Stimulated activated CD4-positive, alpha-beta T cell treated with anti-CD3 and anti-CD28 coated beads, Interleukin-4, amount 100 ng/mL, for 4 hours (primary cell): ENCODE results near the gene DNAH10.

Experiments used
- DNase-seq, 2 experiments: peaks; one replicate each; pipeline ENCODE4 v3.0.0-alpha.2; 2020

The DNAH10 gene

DNA sequence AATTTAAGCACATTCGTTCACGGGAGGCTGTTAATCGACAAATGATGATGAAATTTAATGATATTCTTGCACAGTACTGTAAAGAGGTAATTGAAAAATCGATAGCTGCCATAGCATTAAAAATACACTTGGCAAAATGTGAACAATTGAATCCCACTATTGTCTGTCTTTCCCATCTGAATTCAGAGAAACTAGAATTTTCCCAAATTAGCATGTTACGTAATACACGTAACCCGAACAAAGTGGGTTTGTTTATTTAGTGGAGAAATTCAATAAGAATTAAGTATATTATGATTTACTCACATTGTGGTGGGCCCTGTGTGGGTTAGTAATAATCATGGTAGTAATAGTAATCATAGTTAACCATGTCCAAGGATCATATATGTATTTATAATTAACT lies 31.9 kb downstream of the DNAH10 start:
- DNase-seq, result no peak

DNA sequence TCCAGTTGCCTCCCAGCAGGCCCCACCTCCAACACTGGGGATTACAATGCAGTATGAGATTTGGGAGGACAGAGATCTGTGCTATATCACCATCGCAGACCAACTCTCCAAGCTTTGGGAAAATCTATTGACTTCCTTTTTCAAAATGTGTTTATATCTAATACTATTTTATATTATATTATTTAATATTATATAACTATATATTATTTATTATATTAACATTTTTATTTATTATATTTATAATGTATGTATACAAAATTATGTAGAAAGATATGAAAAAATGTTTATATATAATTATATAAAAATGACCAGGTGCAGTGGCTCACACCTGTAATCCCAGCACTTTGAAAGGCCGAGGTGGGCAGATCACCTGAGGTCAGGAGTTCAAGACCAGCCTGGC lies 36.4 kb downstream of the DNAH10 start:
- DNase-seq, result no peak

DNA sequence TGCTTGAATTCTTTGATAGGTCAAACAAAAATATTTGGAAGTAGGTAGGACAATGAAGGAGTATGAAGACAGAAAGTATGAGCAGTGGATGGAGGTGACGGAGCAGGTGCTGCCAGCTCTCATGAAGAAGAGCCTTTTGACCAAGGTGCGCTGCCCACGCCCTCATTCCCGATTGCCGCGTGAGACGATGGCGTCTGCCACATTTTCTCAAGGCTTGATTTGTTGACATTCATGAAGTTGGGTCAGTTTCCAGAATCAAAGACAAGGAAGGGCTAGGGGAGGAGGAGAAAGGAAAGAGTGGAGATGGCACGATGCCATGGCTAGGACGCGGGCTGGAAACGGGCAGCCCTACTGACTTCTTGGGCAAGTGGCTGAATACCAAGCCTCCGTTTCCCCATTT lies 37.1 kb downstream of the DNAH10 start:
- no peak for DNase-seq

DNA sequence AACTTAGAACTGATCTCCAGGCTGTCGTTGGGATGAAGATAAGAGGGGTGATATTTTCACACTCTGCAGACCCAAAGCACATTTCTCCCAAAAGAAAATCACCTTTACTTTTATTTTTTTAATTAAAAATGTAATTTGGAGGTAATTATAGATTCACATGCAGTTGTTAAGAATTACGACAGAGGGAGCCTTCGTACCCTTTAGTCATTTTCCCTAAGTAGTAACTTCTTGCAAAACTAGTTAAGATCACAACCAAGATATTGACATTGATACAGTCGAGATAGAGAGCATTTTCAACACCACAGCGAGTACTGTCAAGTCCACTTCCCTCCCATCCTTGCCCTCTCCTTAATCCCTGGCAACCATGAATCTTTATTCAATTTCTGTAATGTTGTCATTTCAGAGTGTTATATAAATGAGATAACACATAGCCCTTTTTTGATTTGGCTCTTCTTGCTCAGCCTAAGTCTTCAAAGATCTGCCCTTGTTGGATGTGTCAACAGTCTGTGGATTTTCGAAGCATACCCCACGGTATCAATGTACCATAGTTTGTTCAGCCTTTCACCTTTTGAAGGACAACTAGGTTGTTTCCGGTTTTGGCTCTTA lies 39.6 kb downstream of the DNAH10 start:
- DNase-seq, result no peak

DNA sequence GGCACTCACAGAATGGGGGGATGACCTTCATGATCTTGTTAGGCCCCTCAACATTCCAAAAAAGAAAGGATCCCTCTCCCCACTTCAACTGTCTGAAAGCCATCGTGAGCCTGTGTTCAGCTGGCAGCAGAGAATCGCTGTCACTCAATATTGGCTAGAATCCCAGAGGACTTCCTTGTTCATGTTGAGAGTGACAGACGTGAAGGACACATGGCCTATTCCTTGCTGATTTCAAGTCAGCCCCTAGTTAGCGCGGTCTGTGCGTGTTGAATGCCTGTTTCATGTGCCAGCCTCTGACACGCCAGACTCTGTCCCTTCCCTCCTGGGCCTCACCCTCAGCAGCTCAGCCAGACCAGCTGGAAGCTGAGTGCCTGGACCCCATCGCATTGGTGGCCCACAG lies 43.1 kb downstream of the DNAH10 start:
- no peak for DNase-seq

DNA sequence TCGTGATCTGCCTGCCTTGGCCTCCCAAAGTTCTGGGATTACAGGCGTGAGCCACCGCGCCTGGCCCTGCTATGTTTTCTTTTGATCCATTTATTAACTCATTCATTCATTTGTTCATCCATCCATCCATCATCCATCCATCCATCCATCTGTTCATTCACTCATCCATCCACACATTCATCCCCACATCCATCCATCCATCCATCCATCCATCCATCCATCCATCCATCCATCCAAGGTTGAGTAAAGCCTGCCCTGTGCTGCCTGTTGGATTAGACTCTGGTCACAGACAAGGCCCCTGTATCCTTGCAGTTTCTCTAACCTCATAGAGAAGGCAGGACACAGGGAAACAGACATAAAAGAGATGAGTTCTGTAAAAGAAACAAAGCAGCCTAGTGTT lies 44.9 kb downstream of the DNAH10 start:
- DNase-seq, result no peak

DNA sequence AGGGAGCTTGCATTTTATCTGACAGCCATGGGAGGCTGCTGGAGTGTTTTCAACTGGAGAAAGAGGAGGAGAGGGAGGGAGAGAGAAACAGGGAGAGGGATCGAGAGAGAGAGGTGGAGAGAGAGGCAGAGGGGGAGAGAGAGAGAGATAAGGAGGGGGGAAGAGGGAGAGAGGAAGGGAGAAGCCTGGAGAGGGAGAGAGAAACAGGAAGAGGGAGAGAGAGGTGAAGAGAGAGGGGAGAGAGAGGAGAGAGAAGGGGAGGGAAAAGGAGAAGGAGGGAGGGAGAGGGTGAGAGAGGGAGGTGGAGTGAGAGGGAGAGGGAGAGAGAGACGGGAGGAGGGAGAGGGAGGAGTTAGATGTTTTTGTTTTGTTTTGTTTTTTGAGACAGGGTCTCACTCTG lies 45.6 kb downstream of the DNAH10 start:
- no peak for DNase-seq

DNA sequence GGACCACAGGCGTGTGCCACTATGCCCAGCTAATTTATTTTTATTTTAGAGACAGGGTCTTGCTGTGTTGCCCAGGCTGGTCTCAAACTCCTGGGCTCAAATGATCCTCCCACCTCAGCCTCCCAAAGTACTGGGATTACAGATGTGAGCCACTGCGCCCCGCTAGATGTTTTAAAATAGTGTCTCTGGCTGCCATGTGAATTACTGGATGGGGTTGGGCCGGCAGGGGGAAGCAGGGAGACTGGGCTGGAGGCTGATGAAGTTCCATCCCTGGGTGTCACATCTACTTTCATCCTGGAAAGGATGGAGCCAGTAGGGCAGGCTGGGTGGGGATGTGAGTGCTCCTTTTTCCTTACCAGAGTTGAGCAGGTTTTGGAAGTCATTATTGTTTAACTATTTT lies 46.1 kb downstream of the DNAH10 start:
- no peak for DNase-seq

DNA sequence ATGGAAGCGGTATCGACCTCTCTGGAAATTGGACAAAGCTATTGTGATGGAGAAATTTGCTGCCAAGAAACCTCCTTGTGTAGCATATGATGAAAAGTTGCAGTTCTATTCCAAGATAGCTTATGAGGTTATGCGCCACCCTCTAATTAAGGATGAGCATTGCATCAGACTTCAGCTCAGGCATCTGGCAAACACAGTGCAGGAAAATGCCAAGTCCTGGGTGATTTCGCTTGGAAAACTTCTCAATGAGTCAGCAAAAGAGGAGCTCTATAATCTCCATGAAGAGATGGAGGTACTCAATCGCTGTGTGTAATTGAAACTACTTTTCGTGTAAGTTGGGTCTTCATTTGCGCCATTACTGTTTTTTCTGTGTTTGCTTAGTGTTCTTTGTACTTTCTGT lies 51.2 kb downstream of the DNAH10 start:
- DNase-seq, result no peak

DNA sequence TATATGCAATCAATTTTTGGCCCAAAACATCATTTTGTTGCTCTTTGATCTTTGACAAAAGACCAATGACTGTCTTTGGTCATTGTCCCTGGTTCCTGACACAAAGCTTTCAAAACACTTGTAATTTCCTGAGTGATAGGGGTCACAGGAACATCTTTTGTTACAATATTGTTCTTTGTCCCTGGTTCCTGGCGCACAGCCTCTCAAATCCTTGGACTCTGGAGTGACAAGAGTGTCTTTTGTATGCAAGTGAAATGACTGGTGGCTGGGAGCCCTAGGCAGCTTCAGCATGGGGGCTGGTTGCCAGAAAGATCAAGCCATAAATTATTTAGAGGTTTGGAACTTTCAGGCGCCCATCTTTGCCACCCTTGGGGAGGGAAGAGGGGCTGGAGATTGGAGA lies 53.9 kb downstream of the DNAH10 start:
- DNase-seq, result no peak

DNA sequence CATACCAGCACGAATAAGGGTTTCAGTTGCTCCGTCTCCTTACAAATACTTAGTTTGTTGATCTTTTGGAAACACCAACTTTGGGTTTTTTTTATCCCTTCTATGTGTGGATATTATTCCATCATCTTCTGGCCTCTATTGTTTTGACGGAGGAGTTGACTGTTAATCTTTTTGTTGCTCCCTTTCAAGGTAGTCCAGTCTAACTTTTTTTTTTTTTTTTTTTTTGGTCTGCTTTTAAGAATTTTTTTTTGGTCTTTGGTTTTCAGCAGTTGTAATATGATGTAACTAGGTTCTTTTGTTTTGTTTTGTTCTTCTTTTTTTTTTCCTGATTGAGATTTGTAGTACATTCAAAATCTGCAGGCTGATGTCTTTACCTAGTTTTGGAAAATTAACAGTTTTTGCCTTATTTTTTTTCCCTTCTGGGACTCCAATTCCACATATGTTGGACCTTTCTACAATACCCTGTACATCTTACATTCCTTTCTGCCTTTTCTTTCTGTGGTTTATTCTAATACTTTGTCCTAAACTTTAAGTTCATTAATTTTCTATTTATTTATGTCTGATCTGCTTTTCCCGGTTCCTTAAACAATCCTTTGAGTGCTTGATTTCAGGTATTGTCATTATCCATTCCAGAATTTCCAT lies 54.9 kb downstream of the DNAH10 start:
- no peak for DNase-seq

DNA sequence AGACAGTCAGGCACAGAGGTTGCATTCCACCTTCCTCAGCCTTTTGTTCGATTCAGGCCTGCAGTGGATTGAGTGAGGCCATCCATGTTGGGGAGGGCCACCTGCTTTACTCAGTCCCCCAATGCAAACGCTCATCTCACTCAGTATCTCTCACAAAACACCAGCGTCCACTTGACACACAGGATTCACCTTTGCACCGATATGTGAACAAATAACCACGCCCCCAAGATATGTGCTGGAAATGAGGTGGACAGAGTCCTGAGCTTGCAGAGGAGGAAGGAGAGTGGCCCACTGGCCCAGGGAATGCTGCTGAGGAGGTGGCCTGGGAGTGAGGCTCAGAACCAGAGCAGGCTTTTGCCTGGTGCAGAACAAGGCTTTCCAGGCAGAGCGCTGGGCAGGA lies 60.7 kb downstream of the DNAH10 start:
- DNase-seq, result no peak

DNA sequence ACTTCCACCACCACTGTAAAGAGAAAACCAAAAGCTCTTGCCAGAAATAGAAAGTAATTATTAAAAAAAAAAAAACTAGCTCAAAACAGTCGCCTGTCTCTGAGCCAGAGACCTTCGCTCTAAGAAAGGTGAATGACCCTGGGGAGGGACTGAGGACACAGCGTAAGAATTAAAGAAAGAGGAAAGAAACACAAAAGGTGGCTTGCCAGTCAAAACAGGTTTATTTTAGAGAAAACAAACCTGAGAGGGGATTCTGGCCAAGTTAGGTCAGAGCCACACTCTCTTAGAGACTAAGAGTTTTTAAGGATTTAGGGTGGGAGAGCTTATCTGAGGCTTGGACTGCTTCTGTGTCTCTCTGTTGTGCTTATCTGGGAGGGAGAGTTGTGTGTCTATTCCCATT lies 66.0 kb downstream of the DNAH10 start:
- no peak for DNase-seq

DNA sequence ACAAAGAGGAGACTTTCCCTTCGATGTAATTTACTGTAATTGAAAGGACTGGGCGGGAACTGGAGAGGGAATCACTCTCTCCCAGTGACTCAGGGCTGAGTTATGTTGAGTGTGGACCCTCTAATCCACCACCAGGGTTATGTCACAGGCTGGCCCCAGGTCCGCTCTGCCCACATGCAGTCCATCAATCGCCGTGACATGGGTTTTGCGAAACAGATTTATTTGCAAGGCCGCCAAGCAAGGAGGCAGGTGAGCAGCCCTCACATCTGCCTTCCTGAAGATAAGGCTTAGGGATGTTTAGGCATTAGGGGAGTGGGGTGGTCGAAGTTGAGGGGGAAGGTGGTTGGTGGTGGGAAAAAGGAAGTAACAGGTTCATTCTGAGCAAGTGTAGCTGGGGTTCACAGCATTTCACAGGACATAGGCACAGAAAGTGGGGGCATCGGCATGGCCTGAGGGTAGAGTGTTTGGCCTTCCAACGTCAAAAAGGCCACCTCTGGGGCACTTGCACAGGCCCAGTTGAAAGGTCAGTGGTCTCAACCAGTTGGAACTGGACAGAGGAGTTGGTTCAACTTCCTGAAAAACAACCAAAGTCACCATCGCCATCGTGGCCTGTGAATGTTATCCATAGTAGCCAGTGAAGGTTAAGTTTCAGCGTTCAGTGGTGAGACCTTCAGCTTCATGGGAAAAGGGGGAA lies 66.9 kb downstream of the DNAH10 start:
- no peak for DNase-seq

DNA sequence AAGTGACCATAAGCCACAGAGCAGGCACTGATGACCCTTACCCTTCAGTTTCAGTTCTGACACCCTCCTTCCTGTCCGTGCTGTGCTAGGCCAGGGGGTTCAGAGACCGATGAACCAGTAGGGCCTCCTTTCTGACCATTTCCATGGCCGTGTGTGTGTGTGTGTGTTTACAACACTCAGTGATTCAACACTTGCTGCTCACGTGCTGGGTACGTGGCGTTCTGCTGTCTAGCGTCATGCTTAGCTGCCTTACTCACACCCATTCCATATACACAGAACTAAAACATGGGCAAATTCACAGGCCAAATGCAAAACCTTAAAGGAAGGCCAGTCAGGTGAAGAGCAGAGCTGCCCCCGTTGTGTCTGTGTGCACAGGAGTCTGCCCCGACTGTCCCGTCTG lies 67.5 kb downstream of the DNAH10 start:
- no peak for DNase-seq

DNA sequence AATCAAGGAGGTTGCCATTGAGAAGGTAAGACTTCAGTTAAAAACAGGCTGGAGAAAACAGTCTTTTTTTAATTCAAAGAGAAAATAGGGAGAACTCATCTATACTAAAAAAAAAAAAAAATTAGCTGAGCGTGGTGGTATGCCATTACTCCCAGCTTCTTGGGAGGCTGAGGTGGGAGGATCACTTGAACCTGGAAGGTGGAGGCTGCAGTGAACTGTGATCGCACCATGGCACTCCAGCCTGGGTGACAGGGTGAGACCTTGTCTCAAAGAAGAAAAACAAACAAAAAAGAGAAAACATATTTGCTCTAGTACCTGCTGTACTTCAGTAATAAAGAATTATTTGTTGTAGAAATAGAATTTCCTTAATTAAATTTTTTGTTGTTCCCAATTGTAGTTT lies 68.6 kb downstream of the DNAH10 start:
- DNase-seq, result no peak

DNA sequence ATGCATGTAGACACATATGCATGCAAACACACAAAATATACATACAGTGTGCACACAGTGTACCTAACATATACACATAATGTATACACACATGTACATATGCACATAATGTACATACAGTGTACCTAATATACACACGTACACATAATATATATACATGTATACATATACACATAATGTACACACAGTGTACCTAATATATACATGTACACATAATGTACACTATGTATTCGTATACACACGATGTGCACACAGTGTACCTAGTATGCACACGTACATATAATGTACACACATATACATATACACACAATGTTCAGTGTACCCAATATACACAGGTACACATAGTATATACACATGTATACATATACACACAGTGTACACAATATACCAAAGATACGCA lies 70.0 kb downstream of the DNAH10 start:
- no peak for DNase-seq

DNA sequence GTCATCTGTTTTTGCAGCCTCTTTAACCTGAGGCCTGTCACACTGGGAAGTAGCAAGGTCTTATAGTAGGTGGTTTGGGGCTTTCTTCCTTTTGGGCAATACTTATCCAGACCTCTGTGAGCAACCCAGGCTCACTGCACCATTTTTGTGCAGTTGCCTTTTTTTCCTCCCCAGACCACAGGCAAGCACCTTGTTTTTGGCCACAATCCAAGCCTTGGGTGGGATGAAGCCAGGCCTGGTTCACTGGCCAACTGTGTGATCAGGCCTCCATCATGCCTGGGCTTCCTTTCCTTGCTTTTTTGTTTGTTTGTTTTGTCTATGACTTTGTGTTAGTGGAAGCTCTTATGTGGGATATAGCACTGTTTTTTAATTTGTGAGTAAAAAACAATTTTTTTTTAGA lies 71.7 kb downstream of the DNAH10 start:
- DNase-seq, result no peak

DNA sequence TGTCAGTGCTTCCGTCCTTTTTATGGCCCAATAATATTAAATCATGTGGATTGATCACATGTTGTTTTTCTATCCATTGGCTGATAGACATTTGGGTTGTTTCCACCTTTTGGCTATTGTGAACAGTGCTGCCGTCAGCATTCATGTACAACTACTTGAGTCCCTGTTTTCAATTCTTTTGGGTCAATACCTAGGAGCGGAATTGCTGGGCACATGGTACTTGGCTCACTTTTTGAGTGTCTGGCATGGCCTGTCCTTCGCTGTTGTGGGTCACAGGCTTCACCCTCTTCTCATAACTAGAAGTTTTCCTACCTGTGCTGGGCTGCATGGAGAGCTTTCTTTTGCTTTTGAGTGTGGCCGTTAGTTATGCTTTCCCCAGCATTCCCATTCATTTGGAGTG lies 72.7 kb downstream of the DNAH10 start:
- no peak for DNase-seq

DNA sequence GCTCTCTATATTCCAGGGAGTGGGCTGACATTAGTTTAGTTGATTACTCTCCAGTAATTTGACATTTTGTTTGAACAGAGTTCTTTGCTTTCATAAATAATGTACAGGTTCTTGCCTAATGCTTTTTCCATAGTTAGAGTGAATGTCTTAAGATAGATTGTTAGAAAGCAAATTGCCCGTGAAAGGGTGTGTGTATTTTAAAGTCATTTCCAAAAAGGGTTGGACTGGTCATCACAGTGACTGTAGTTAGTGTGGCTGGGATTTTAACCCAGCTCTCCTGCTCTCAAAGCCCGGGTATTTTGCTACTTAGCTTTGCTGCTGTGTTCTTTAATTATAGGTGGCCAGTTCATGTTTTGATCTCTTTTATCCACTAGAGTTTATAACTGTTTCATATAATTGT lies 74.2 kb downstream of the DNAH10 start:
- DNase-seq, result no peak

DNA sequence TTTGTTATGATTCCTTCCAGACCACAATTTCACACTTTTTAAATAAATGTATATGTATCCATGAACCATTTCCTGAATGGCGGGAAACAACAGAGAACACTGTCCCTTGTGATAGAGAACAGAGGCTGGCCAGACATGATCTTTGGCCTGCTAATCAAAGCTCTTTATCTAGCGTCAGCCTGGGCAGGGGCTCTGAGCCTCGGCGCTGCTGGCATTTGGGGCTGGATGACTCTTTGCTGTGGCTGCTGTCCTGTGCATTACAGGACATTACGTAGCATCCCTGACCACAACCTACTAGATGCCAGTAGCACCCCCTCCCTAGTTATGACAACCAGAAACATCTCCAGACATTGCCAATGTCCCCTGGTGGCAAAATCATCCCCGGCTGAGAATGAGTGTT lies 77.7 kb downstream of the DNAH10 start:
- no peak for DNase-seq

DNA sequence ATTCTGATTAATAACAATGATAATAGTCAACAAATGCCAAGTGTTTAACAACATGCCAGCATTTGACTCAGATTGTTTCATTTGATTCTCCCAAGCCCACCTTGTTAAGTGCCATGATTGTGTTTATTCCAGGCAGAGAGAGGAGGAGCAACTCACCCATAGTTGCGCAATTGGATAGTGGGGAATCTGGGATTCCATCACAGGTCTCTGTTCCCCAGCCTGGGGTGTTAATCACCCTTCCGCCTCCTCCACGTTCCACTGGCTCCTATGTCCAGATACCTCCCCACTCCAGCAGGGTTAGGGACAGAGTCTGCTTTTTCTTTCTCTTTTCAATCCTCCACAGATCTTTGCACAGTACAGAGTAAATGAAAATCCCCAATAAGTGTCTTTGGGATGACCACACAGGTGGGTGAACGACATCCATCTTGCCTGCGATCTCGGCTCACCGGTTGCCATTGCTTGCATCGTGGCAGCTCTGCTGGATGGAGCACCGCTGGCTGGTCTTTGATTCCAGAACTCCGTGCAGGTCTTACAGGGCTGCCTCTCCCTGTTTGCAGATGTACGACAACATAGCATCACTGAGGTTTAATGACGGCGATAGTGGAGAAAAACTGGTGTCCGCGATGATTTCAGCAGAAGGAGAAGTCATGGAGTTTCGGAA lies 78.8 kb downstream of the DNAH10 start:
- no peak for DNase-seq

DNA sequence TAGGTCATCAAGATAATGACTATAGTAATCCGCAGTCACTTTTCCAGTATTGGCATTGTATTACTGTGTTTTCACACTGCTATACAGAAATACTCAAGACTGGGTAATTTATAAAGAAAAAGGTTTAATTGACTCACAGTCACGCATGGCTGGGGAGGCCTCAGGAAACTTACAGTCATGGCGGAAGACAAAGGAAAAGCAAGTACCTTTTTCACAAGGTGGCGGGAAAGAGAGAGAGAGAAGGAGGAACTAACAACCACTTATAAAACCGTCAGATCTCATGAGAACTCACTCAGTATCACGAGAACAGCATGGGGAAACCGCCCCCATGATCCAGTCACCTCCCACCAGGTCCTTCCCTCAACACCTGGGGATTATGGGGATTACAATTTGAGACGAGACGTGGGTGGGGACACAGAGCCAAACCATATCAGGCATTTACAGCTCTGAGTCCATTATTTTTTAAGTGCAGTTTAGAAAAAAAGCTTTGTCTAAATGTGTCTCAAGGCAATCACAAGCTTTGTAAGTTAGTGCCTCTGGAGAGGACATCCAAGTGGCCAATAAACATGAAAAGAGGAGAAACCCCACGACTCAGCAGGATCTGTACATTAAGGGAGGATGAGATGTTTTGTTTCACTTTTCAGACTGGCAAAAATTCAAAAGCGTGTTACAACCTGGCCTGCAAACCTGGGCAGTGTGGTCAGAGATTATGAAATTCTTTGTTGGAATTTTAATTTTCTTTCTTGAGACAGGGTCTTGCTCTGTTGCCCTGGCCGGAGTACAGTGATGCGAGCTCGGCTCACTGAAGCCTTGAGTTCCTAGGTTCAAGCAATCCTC lies 82.0 kb downstream of the DNAH10 start:
- DNase-seq, result no peak
